Renal cortex interstitium (tissue), 11 donors: ENCODE results near the gene YJU2. TPM values are rescaled to one million over a fixed set of nuclear protein-coding genes. Genes with fewer than 3 reads are reported as not detected.
"Not testable (repeated sequence)": the region's sequence is repeated elsewhere in the genome, so short reads cannot be mapped to it uniquely, and the experiment has no call there.

Source experiments
- DNase-seq, 11 donors: peaks; one replicate each; pipeline ENCODE4 v3.0.0-alpha.2; 2013; ENCODE audit warnings: low read depth in 9 of 11, low spot score in 4 of 11; ENCODE audit errors: extremely low read depth in 1 of 11
- polyA plus RNA-seq, 3 donors: library from polyadenylated mRNA; unstranded; fragments of 120-200 nt; gene quantifications; one replicate each; pipeline ENCODE4 v1.2.1, GENCODE V29; 2013; ENCODE audit not compliant: insufficient read length in 3 of 3

Gene YJU2
- polyA plus RNA-seq, 3 donors = 19.5 to 26.6 (median 21.4) TPM

- no peak for DNase-seq
Observed at GRCh38 chr19:4217429-4218264, 29.2 kb upstream of the YJU2 start.

GRCh38 chr19:4218523-4218922 is 28.4 kb upstream of the YJU2 start:
- not testable (repeated sequence) for DNase-seq

- DNase-seq = no peak
Observed at GRCh38 chr19:4220188-4220587, 26.7 kb upstream of the YJU2 start.

- no peak for DNase-seq
Observed at GRCh38 chr19:4224470-4224869, 22.4 kb upstream of the YJU2 start.

- no peak for DNase-seq
Observed at GRCh38 chr19:4225885-4226284, 21.0 kb upstream of the YJU2 start.

- no peak for DNase-seq
Observed at GRCh38 chr19:4227771-4228170, 19.1 kb upstream of the YJU2 start.

- DNase-seq = no peak
Observed at GRCh38 chr19:4228765-4229178, 18.1 kb upstream of the YJU2 start.

GRCh38 chr19:4229179-4229931 is 17.5 kb upstream of the YJU2 start, which contains the start of gene EBI3:
Gene EBI3, plus strand, starts transcription at chr19:4229523. Its CDS starts 28 bp downstream, at chr19:4229551.
- DNase-seq = no peak

- not testable (repeated sequence) for DNase-seq
Observed at GRCh38 chr19:4230237-4230636, 16.6 kb upstream of the YJU2 start.

GRCh38 chr19:4231521-4231920 is 15.4 kb upstream of the YJU2 start:
- not testable (repeated sequence) for DNase-seq

GRCh38 chr19:4232139-4232538 is 14.7 kb upstream of the YJU2 start:
- not testable (repeated sequence) for DNase-seq

GRCh38 chr19:4232614-4233281 is 14.1 kb upstream of the YJU2 start:
- no peak for DNase-seq

GRCh38 chr19:4233282-4233853 is 13.5 kb upstream of the YJU2 start:
- no peak for DNase-seq

GRCh38 chr19:4234142-4234861 is 12.6 kb upstream of the YJU2 start:
- no peak for DNase-seq

- DNase-seq = no peak
Observed at GRCh38 chr19:4234862-4235201, 12.0 kb upstream of the YJU2 start.

- not testable (repeated sequence) for DNase-seq
Observed at GRCh38 chr19:4237510-4237909, 9.4 kb upstream of the YJU2 start.

GRCh38 chr19:4238831-4239230 is 8.0 kb upstream of the YJU2 start:
- DNase-seq = no peak

GRCh38 chr19:4241824-4242430 is 5.0 kb upstream of the YJU2 start:
- no peak for DNase-seq
